B cell (primary cell): ENCODE measurements around the gene ALDH4A1. TPM values are rescaled to one million over a fixed set of nuclear protein-coding genes. Genes with fewer than 3 reads are reported as not detected.

ENCODE experiments used
- ATAC-seq: fragments of 200-7000 bp; cut with Tn5 transposase; one replicate; pipeline ENCODE4 v1.10.0; 2021; ENCODE audit warnings: low read depth, mild to moderate bottlenecking, moderate number of reproducible peaks, moderate library complexity
- CTCF ChIA-PET: fragments of 350-600 bp; sonication (Branson Sonifier 250); formaldehyde crosslinking; loops from one replicate; lab custom pipeline; 2021; ENCODE audit warnings: antibody characterized with exemption, inconsistent platforms; lab: Charles Lee
- POLR2A ChIA-PET: fragments of 350-600 bp; sonication (Branson Sonifier 250); formaldehyde crosslinking; loops from one replicate; lab custom pipeline; 2021; ENCODE audit warnings: antibody characterized with exemption; lab: Charles Lee
- DNase-seq: peaks from one replicate; pipeline ENCODE4 v3.0.0; 2013
- H2AFZ ChIP-seq: 2 replicates; pipeline ENCODE4 v1.6.1; 2012; ENCODE audit warnings: mild to moderate bottlenecking, low read depth, low read length; ENCODE audit not compliant: insufficient read depth, poor library complexity, severe bottlenecking
- H3K27ac ChIP-seq, 2 donors: 1 replicate in 1 of 2; 2 replicates in 1 of 2; pipeline ENCODE4 v1.5.1; 2012 to 2013; ENCODE audit warnings: low read length in 2 of 2, mild to moderate bottlenecking in 2 of 2, moderate library complexity in 1 of 2
- H3K27me3 ChIP-seq, 4 experiments: fragments of 200-600 bp in 1 of 4; sonication (generic) in 1 of 4; replicated peaks in 1 of 4; 1 replicate in 2 of 4; 2 replicates in 2 of 4; pipeline versions ENCODE4 v1.6.1 to v1.7.0; 2013 to 2016; ENCODE audit warnings: low read length in 3 of 4, mild to moderate bottlenecking in 2 of 4, mixed read lengths in 1 of 4, moderate library complexity in 1 of 4; ENCODE audit not compliant: insufficient read depth in 4 of 4, control insufficient read depth in 3 of 4; ENCODE audit errors: control extremely low read depth in 1 of 4
- H3K36me3 ChIP-seq, 2 experiments: replicated peaks in 1 of 2; 1 replicate in 1 of 2; 2 replicates in 1 of 2; pipeline versions ENCODE4 v1.6.1 to v1.7.1; 2013; ENCODE audit warnings: low read length in 1 of 2; ENCODE audit not compliant: insufficient read depth in 2 of 2, control insufficient read depth in 1 of 2; ENCODE audit errors: control extremely low read depth in 1 of 2, extremely low read depth in 1 of 2
- H3K4me1 ChIP-seq, 2 donors: fragments of 200-600 bp in 1 of 2; sonication (generic) in 1 of 2; 1 replicate in 1 of 2; 2 replicates in 1 of 2; pipeline versions ENCODE4 v1.5.1 to v1.6.1; 2013 to 2017; ENCODE audit warnings: low read length in 2 of 2; ENCODE audit not compliant: control insufficient read depth in 2 of 2, insufficient read depth in 2 of 2
- H3K4me2 ChIP-seq: replicated peaks from 2 replicates; pipeline ENCODE3; 2012; ENCODE audit warnings: mild to moderate bottlenecking, low read depth, low read length; ENCODE audit not compliant: poor library complexity, severe bottlenecking
- H3K4me3 ChIP-seq, 5 experiments: fragments of 200-600 bp in 1 of 5; sonication (generic) in 1 of 5; 1 replicate in 3 of 5; 2 replicates in 2 of 5; pipeline versions ENCODE4 v1.5.1 to v1.7.0; 2011 to 2016; ENCODE audit warnings: low read length in 4 of 5, mild to moderate bottlenecking in 4 of 5, low read depth in 2 of 5, control low read depth in 1 of 5, moderate library complexity in 1 of 5; ENCODE audit not compliant: insufficient read depth in 1 of 5; ENCODE audit errors: control extremely low read depth in 1 of 5, extremely low read depth in 1 of 5
- H3K79me2 ChIP-seq: fragments of 200-600 bp; sonication (generic); one replicate; pipeline ENCODE4 v1.6.0; 2016; ENCODE audit warnings: low read length; ENCODE audit not compliant: control insufficient read depth, insufficient read depth
- H3K9ac ChIP-seq: fragments of 200-600 bp; sonication (generic); 2 replicates; pipeline ENCODE4 v1.6.1; 2017; ENCODE audit warnings: mild to moderate bottlenecking, low read length, moderate library complexity
- H3K9me3 ChIP-seq, 3 donors: one replicate each; pipeline versions ENCODE4 v1.6.1 to v1.7.1; 2013; ENCODE audit warnings: low read length in 2 of 3; ENCODE audit not compliant: control insufficient read depth in 2 of 3, insufficient read depth in 1 of 3; ENCODE audit errors: control extremely low read depth in 1 of 3
- H4K20me1 ChIP-seq: 2 replicates; pipeline ENCODE4 v1.6.0; 2012; ENCODE audit warnings: mild to moderate bottlenecking, low read length; ENCODE audit not compliant: insufficient read depth, control insufficient read depth, poor library complexity, severe bottlenecking
- H3K27ac Mint-ChIP-seq: one replicate; pipeline ENCODE4 v1.8.0; 2021; ENCODE audit warnings: mixed read lengths
- H3K27me3 Mint-ChIP-seq: one replicate; pipeline ENCODE4 v1.8.0; 2021; ENCODE audit warnings: mixed read lengths
- H3K4me1 Mint-ChIP-seq: one replicate; pipeline ENCODE4 v1.8.0; 2021; ENCODE audit warnings: mixed read lengths
- H3K4me3 Mint-ChIP-seq: one replicate; pipeline ENCODE4 v1.8.0; 2021; ENCODE audit warnings: mixed read lengths
- H3K9me3 Mint-ChIP-seq: one replicate; pipeline ENCODE4 v1.8.0; 2022; ENCODE audit warnings: mixed read lengths; ENCODE audit not compliant: insufficient read depth
- CTCF ChIP-seq: fragments of 200-600 bp; IDR thresholded peaks from one replicate; pipeline ENCODE4 v1.8.0; 2022; ENCODE audit warnings: antibody characterized with exemption, mild to moderate bottlenecking
- EZH2 ChIP-seq: IDR thresholded peaks from 2 replicates; pipeline ENCODE4 v1.6.1; 2012; ENCODE audit warnings: borderline replicate concordance, low read depth, mild to moderate bottlenecking, moderate library complexity, low read length; ENCODE audit not compliant: insufficient read depth, poor library complexity, severe bottlenecking
- WGBS: methylation state at CpG from one replicate; pipeline ENCODE4 v1.1.5; 2013; ENCODE audit warnings: missing lambda C conversion rate; ENCODE audit not compliant: insufficient coverage; 5-methylcytosine and 5-hydroxymethylcytosine counted together
- intact Hi-C: fragments of 100-400 bp; cut with micrococcal nuclease; formaldehyde crosslinking; loops from one replicate; pipeline ENCODE4 v1.10.0; 2022
- polyA plus RNA-seq: library from polyadenylated mRNA; depleted of rRNA; stranded (reverse); fragments of >200 nt; gene quantifications from 2 replicates; pipeline ENCODE4 v1.2.3, GENCODE V29; 2012
- total RNA-seq, 2 donors: library from RNA; stranded (reverse); fragments of 120-200 nt in 1 of 2; gene quantifications; 1 replicate in 1 of 2; 2 replicates in 1 of 2; pipeline versions ENCODE4 v1.2.3 to v1.2.4, GENCODE V29; 2013 to 2022

The ALDH4A1 gene
- total and polyA plus RNA-seq, 2 donors (not counting 1 experiment from before 2014, with no cell fraction given), result 2.7 to 3.4 TPM

GRCh38 chr1:18924221-18924691 lies 21.9 kb upstream of the ALDH4A1 start:
- peak overlapping the region; percentile 11 for H3K4me2 ChIP-seq
- H4K20me1 ChIP-seq, result peaks cover 87% of the 10 kb centered on the region
- ChIA-PET POLR2A (interaction anchor here (1.3 kb wide), 1 partner anchor 27 kb away, joined by 5 read pairs; no protein-coding TSS in a partner anchor), CTCF (interaction anchor here (0.5 to 9.7 kb wide), 8 partner anchors 11 to 993 kb away, joined by 3 to 127 read pairs (median 14); partner anchors contain the start of gene IFFO2)
- H3K4me3 ChIP-seq, result no peak overlapping the region
- no peak overlapping the region for H2AFZ ChIP-seq
- no peak overlapping the region for H3K4me3 Mint-ChIP-seq
- 50% methylated on average over 5 of the region's 11 CpGs for WGBS
- intact Hi-C loops, result no loop called here
- no peak overlapping the region for H3K9ac ChIP-seq
- H3K27ac Mint-ChIP-seq, result no peak overlapping the region
- ATAC-seq (no peak), DNase-seq (no peak)
- TF ChIP-seq EZH2, result no peak
- no peak for TF ChIP-seq CTCF
- H3K36me3 ChIP-seq, result peaks cover 0 to 3% of the 10 kb centered on the region in 2 experiments
- H3K4me1 ChIP-seq, result peaks cover 49 to 50% of the 10 kb centered on the region in 2 donors
- no peak overlapping the region for H3K27ac ChIP-seq
- no peaks in the 10 kb centered on the region for H3K27me3 ChIP-seq
- peaks cover 53% of the 10 kb centered on the region for H3K4me1 Mint-ChIP-seq
- H3K9me3 ChIP-seq, result no peaks in the 10 kb centered on the region
- H3K9me3 Mint-ChIP-seq, result no peaks in the 10 kb centered on the region
- peaks cover 65% of the 10 kb centered on the region for H3K79me2 ChIP-seq
- H3K27me3 Mint-ChIP-seq, result no peaks in the 10 kb centered on the region

- DNase-seq (no peak), ATAC-seq (no peak)
- H3K27me3 ChIP-seq, result no peaks in the 10 kb centered on the region
- ChIA-PET POLR2A (interaction anchor here (1.3 kb wide), 1 partner anchor 27 kb away, joined by 5 read pairs; no protein-coding TSS in a partner anchor), CTCF (interaction anchor here (4.2 to 9.7 kb wide), 4 partner anchors 11 to 49 kb away, joined by 25 to 127 read pairs (median 68); partner anchors contain the start of gene IFFO2)
- no peak overlapping the region for H3K27ac ChIP-seq
- no peak for TF ChIP-seq CTCF
- no peaks in the 10 kb centered on the region for H3K27me3 Mint-ChIP-seq
- peak overlapping the region; percentile 27 for H3K4me2 ChIP-seq
- no peaks in the 10 kb centered on the region for H3K9me3 ChIP-seq
- H4K20me1 ChIP-seq, result peaks cover 91% of the 10 kb centered on the region
- peaks cover 48% of the 10 kb centered on the region in 2 donors for H3K4me1 ChIP-seq
- peak overlapping the region; percentile 3 for H3K27ac Mint-ChIP-seq
- intact Hi-C loops, result no loop called here
- H3K9ac ChIP-seq, result no peak overlapping the region
- peaks cover 50% of the 10 kb centered on the region for H3K4me1 Mint-ChIP-seq
- H3K36me3 ChIP-seq, result peaks cover 0 to 3% of the 10 kb centered on the region in 2 experiments
- H3K4me3 Mint-ChIP-seq, result no peak overlapping the region
- WGBS, result 31% methylated on average over 14 of the region's 14 CpGs
- no peak overlapping the region for H3K4me3 ChIP-seq
- H3K79me2 ChIP-seq, result peaks cover 60% of the 10 kb centered on the region
- no peaks in the 10 kb centered on the region for H3K9me3 Mint-ChIP-seq
- no peak overlapping the region for H2AFZ ChIP-seq
Observed at GRCh38 chr1:18923756-18924211, 21.4 kb upstream of the ALDH4A1 start.
